ENCODE results near the gene MAGEA2B. TPM values are rescaled to one million over a fixed set of nuclear protein-coding genes. Genes with fewer than 3 reads are reported as not detected.
"Not testable (repeated sequence)": the region's sequence is repeated elsewhere in the genome, so short reads cannot be mapped to it uniquely, and the experiment has no call there.

The MAGEA2B gene
- total and polyA plus RNA-seq, 2 of the 8 experiments (the other 6 are each of a cell fraction or from before 2014, with no cell fraction given): 1.3 TPM; not detected in 1

DNA sequence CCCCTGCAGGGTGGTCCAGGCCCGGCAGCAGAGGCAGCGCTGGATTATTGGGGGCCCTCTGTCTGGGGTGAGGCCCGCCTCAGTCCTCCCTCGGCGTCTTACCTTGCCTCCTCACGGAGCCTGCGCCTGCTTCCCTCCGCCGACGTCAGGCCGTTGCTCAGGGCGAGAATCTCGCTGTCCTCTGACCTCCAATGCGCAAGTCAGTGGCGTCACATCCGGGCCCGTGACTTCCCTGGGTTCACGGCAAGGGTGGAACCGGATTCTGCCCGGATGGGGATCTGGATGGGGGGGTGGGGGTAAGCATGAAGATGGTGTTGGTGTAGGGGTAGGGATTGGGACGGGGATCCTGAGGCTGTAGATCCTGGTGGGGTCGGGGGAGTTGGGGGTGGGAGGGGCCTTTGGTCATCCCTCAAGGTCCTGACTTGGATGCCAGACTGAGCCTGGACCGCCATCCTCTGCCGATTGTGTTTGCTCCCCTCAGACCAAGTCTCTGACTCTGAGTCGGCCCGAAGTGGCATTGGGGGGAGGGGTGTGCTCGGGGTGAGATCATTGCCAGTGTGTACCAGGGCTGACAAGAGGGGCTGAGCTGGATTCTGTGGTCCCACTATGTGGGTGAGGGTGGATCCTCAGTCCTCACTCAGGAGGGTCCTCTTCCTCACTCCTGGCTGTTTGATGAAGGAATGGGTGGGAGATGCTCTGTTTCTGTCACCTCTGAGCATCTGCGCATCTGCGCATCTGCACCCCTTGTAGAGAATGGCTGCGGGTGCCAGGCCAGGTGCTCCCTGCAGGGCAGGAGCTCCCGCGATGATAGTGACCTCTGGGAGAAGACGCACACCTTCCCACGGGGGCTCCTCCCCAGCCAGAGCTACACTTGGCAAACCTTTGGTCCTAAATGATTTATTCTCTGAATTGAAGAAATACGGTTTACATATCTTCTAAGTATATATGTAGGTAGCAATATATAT lies 39.5 kb downstream of the MAGEA2B start, which contains the start of gene MAGEA2:
Gene MAGEA2 (minus strand): TSS at position 157 of the 965 bp plus-strand sequence. CDS start 2,479 bp downstream, outside the sequence.
- H3K56ac ChIP-seq (replicated peaks; ENCODE audit: insufficient read length, low read depth, low read length); H4K20me1 ChIP-seq (replicated peaks in 1 of 2; ENCODE audit: control insufficient read depth in 1 of 2, insufficient read depth in 2 of 2, low read length in 2 of 2); H4K91ac ChIP-seq (replicated peaks; ENCODE audit: insufficient read length, low read length); H3K18ac ChIP-seq (ENCODE audit: extremely low read depth, low read length); H3K27me3 ChIP-seq (replicated peaks in 1 of 4; ENCODE audit: control insufficient read depth in 3 of 4, extremely low read depth in 1 of 4, insufficient read depth in 3 of 4, low read length in 3 of 4); H3K36me3 ChIP-seq (ENCODE audit: control insufficient read depth in 2 of 4, insufficient read depth in 4 of 4, low read length in 3 of 4); H2AK5ac ChIP-seq (ENCODE audit: low read depth, low read length); H3K9ac ChIP-seq (replicated peaks in 1 of 4; ENCODE audit: extremely low read depth in 1 of 4, low read depth in 3 of 4, low read length in 3 of 4); H3K79me2 ChIP-seq (ENCODE audit: control insufficient read depth in 1 of 2, insufficient read depth in 2 of 2, low read length in 2 of 2); H3K4me2 ChIP-seq (ENCODE audit: insufficient read depth in 1 of 2, low read depth in 2 of 2, low read length in 2 of 2); DNase-seq (ENCODE audit: low read depth in 1 of 2, low spot score in 2 of 2); H2AFZ ChIP-seq (ENCODE audit: low read length); H3K9me3 ChIP-seq (ENCODE audit: insufficient read depth in 2 of 2, low read depth in 1 of 2, low read length in 1 of 2); H3K4me3 ChIP-seq (ENCODE audit: extremely low read depth in 1 of 4, insufficient read depth in 2 of 4, low read depth in 3 of 4, low read length in 4 of 4); H3K14ac ChIP-seq (ENCODE audit: insufficient read length); H3K23ac ChIP-seq (ENCODE audit: insufficient read length); H3K27ac ChIP-seq (ENCODE audit: low read depth, low read length); H4K5ac ChIP-seq (ENCODE audit: insufficient read length, low read depth, low read length); H2BK12ac ChIP-seq (ENCODE audit: low read depth, low read length); H3K4me1 ChIP-seq (replicated peaks in 1 of 4; ENCODE audit: control insufficient read depth in 3 of 4, insufficient read depth in 4 of 4, low read length in 3 of 4); FAIRE-seq; POLR2A ChIA-PET (ENCODE audit: partially characterized antibody); H2BK20ac ChIP-seq (ENCODE audit: low read length); H2BK120ac ChIP-seq (replicated peaks; ENCODE audit: low read depth, low read length); H2BK5ac ChIP-seq (ENCODE audit: low read depth, low read length); H3K23me2 ChIP-seq (ENCODE audit: low read depth, low read length); H2BK15ac ChIP-seq (ENCODE audit: low read length); H3K79me1 ChIP-seq (ENCODE audit: low read depth, low read length); H4K8ac ChIP-seq (ENCODE audit: extremely low read depth, insufficient read depth, low read length); H3K4ac ChIP-seq (replicated peaks; ENCODE audit: insufficient read length, low read depth, low read length); CTCF ChIA-PET (ENCODE audit: partially characterized antibody): not testable (repeated sequence)
- no CpG with 5 or more reads among the region's 35 CpGs for WGBS, 2 experiments (ENCODE audit: extremely low coverage in 1 of 2, insufficient coverage in 1 of 2, insufficient read length in 1 of 2, insufficient replicate concordance in 2 of 2, low coverage in 1 of 2, low lambda C conversion rate in 2 of 2, missing lambda C conversion rate in 1 of 2)
